IMR-90 (cell line): ENCODE results near the gene HPCAL4. TPM values are rescaled to one million over a fixed set of nuclear protein-coding genes. Genes with fewer than 3 reads are reported as not detected.

Experiments
- ATAC-seq: fragments of 200-7000 bp; cut with Tn5 transposase; 2 replicates; pipeline ENCODE4 v1.9.1; 2020; ENCODE audit warnings: low read depth, mild to moderate bottlenecking, moderate library complexity
- BruUV-seq: library from RNA; stranded (reverse); fragments of 400-500 nt; replicated peaks from 2 replicates; lab custom pipeline; 2021; lab: Mats Ljungman, UMichigan
- CTCF ChIA-PET: fragments of 300-600 bp; formaldehyde crosslinking; extraction: SDS; loops from one replicate; lab custom pipeline; 2021; ENCODE audit warnings: antibody characterized with exemption; lab: Yijun Ruan, JAX
- POLR2A ChIA-PET: fragments of 300-600 bp; sonication (Branson Sonifier 250); formaldehyde crosslinking; loops from one replicate; lab custom pipeline; 2022; ENCODE audit warnings: antibody characterized with exemption; ENCODE audit not compliant: unreplicated experiment; lab: Charles Lee
- DNase-seq: peaks from one replicate; pipeline ENCODE4 v3.0.0; 2013
- H2AFZ ChIP-seq: replicated peaks from 2 replicates; pipeline ENCODE3; 2013; ENCODE audit warnings: low read length, mild to moderate bottlenecking; ENCODE audit not compliant: poor library complexity
- H2AK5ac ChIP-seq: 2 replicates; pipeline ENCODE4 v1.6.1; 2013; ENCODE audit warnings: low read depth, low read length, inconsistent platforms
- H2AK9ac ChIP-seq: replicated peaks from 2 replicates; pipeline ENCODE3; 2013; ENCODE audit warnings: mild to moderate bottlenecking, low read depth, low read length, moderate library complexity; ENCODE audit not compliant: poor library complexity
- H2BK120ac ChIP-seq: 2 replicates; pipeline ENCODE4 v1.6.1; 2013; ENCODE audit warnings: low read depth, low read length, inconsistent platforms
- H2BK15ac ChIP-seq: 3 replicates; pipeline ENCODE4 v1.6.1; 2013; ENCODE audit warnings: low read depth, low read length, inconsistent platforms
- H2BK20ac ChIP-seq: 2 replicates; pipeline ENCODE4 v1.6.1; 2013; ENCODE audit warnings: low read depth, mild to moderate bottlenecking, inconsistent platforms, low read length, moderate library complexity
- H2BK5ac ChIP-seq: 2 replicates; pipeline ENCODE4 v1.6.1; 2013; ENCODE audit warnings: mild to moderate bottlenecking, low read depth, low read length, inconsistent platforms; ENCODE audit not compliant: poor library complexity, severe bottlenecking
- H3K14ac ChIP-seq: replicated peaks from 2 replicates; pipeline ENCODE4 v1.6.1; 2013; ENCODE audit warnings: low read depth, low read length, inconsistent platforms
- H3K18ac ChIP-seq: 2 replicates; pipeline ENCODE4 v1.6.1; 2013; ENCODE audit warnings: low read depth, low read length, control low read depth
- H3K23ac ChIP-seq: 2 replicates; pipeline ENCODE4 v1.6.1; 2013; ENCODE audit warnings: low read depth, low read length, inconsistent platforms
- H3K27ac ChIP-seq: 2 replicates; pipeline ENCODE4 v1.5.1; 2013; ENCODE audit warnings: mild to moderate bottlenecking, control low read depth, low read length; ENCODE audit not compliant: insufficient read depth
- H3K27me3 ChIP-seq: 2 replicates; pipeline ENCODE4 v1.6.1; 2013; ENCODE audit warnings: low read length; ENCODE audit not compliant: control insufficient read depth, insufficient read depth
- H3K36me3 ChIP-seq: 2 replicates; pipeline ENCODE4 v1.6.1; 2013; ENCODE audit warnings: low read length, mixed read lengths; ENCODE audit not compliant: control insufficient read depth, insufficient read depth
- H3K4ac ChIP-seq: 2 replicates; pipeline ENCODE4 v1.6.1; 2013; ENCODE audit warnings: low read depth, low read length, inconsistent platforms
- H3K4me1 ChIP-seq: 2 replicates; pipeline ENCODE4 v1.6.1; 2013; ENCODE audit warnings: low read length, mixed read lengths; ENCODE audit not compliant: control insufficient read depth, insufficient read depth
- H3K4me2 ChIP-seq: 2 replicates; pipeline ENCODE4 v1.6.1; 2013; ENCODE audit warnings: low read depth, mild to moderate bottlenecking, control low read depth, low read length, moderate library complexity
- H3K4me3 ChIP-seq: 2 replicates; pipeline ENCODE4 v1.5.1; 2013; ENCODE audit warnings: low read depth, mild to moderate bottlenecking, control low read depth, low read length, moderate library complexity; ENCODE audit not compliant: insufficient read depth
- H3K56ac ChIP-seq: 2 replicates; pipeline ENCODE4 v1.6.1; 2013; ENCODE audit warnings: low read length, inconsistent platforms; ENCODE audit not compliant: insufficient read depth; ENCODE audit errors: extremely low read depth
- H3K79me1 ChIP-seq, 2 experiments: 2 replicates each; pipeline ENCODE4 v1.6.1; 2013; ENCODE audit warnings: low read length in 2 of 2, inconsistent platforms in 1 of 2, low read depth in 1 of 2
- H3K9ac ChIP-seq: 2 replicates; pipeline ENCODE4 v1.6.1; 2013; ENCODE audit warnings: low read depth, low read length, control low read depth
- H3K9me1 ChIP-seq: 2 replicates; pipeline ENCODE4 v1.6.1; 2013; ENCODE audit warnings: low read length, inconsistent platforms; ENCODE audit not compliant: insufficient read depth
- H3K9me3 ChIP-seq: 2 replicates; pipeline ENCODE4 v1.6.1; 2013; ENCODE audit warnings: low read length; ENCODE audit not compliant: control insufficient read depth, insufficient read depth
- H4K20me1 ChIP-seq: 2 replicates; pipeline ENCODE4 v1.6.1; 2013; ENCODE audit warnings: low read length, inconsistent platforms; ENCODE audit not compliant: insufficient read depth
- H4K5ac ChIP-seq: 2 replicates; pipeline ENCODE4 v1.6.1; 2013; ENCODE audit warnings: mild to moderate bottlenecking, low read depth, low read length, control low read depth
- H4K8ac ChIP-seq, 2 experiments: 2 replicates each; pipeline ENCODE4 v1.6.1; 2013; ENCODE audit warnings: low read depth in 2 of 2, low read length in 2 of 2, control low read depth in 1 of 2, inconsistent platforms in 1 of 2
- H4K91ac ChIP-seq: 2 replicates; pipeline ENCODE4 v1.6.1; 2013; ENCODE audit warnings: low read depth, low read length, inconsistent platforms; ENCODE audit not compliant: insufficient read depth
- BHLHE40 ChIP-seq: fragments of 150-350 bp; IDR thresholded peaks from 2 replicates; pipeline ENCODE4 v1.6.1; 2016; ENCODE audit warnings: mild to moderate bottlenecking, low read depth, low read length
- CTCF ChIP-seq: conservative IDR thresholded peaks from 2 replicates; pipeline ENCODE4 v1.5.1; 2012; ENCODE audit warnings: mild to moderate bottlenecking, low read depth, low read length, improper control_type of control experiment
- MAFK ChIP-seq: IDR thresholded peaks from 2 replicates; pipeline ENCODE4 v1.6.1; 2012; ENCODE audit warnings: low read depth, low read length, improper control_type of control experiment
- MAZ ChIP-seq: IDR thresholded peaks from 2 replicates; pipeline ENCODE4 v1.6.1; 2012; ENCODE audit warnings: low read depth, mild to moderate bottlenecking, low read length, improper control_type of control experiment, moderate library complexity, borderline replicate concordance
- NFE2L2 ChIP-seq: fragments of 150-350 bp; IDR thresholded peaks from 2 replicates; pipeline ENCODE4 v1.6.1; 2016; ENCODE audit warnings: low read depth, mild to moderate bottlenecking, low read length
- RAD21 ChIP-seq: IDR thresholded peaks from 2 replicates; pipeline ENCODE4 v1.6.1; 2012; ENCODE audit warnings: low read length, improper control_type of control experiment
- RFX5 ChIP-seq: IDR thresholded peaks from 2 replicates; pipeline ENCODE4 v1.8.0; 2012; ENCODE audit warnings: low read depth, mild to moderate bottlenecking, low read length, moderate library complexity
- SMC3 ChIP-seq: fragments of 150-350 bp; IDR thresholded peaks from 2 replicates; pipeline ENCODE4 v1.6.1; 2016; ENCODE audit warnings: low read depth, mild to moderate bottlenecking, antibody characterized with exemption, low read length, moderate library complexity
- USF2 ChIP-seq: fragments of 150-350 bp; IDR thresholded peaks from 2 replicates; pipeline ENCODE4 v1.6.1; 2017; ENCODE audit warnings: mild to moderate bottlenecking, antibody characterized with exemption, low read length, low read depth
- WGBS, 2 experiments: methylation state at CpG; one replicate each; pipeline versions ENCODE4 v1.1.5 to v1.1.7; 2013; ENCODE audit warnings: missing lambda C conversion rate in 2 of 2; ENCODE audit not compliant: insufficient read length in 1 of 2; ENCODE audit errors: extremely low coverage in 2 of 2; 5-methylcytosine and 5-hydroxymethylcytosine counted together
- dilution Hi-C: fragments of 300-500 bp; cut with HindIII; formaldehyde crosslinking; loops from one replicate; pipeline ENCODE4 v1.14.3; 2018; ENCODE audit warnings: low sequenced_read_pairs; ENCODE audit not compliant: unreplicated experiment
- in situ Hi-C: fragments of 300-500 bp; cut with MboI; formaldehyde crosslinking; loops from 3 replicates; pipeline ENCODE4 v1.14.3; 2019; ENCODE audit warnings: low sequenced_read_pairs, inconsistent platforms, mixed read lengths
- intact Hi-C: fragments of 100-400 bp; cut with micrococcal nuclease; formaldehyde crosslinking; loops from 2 replicates; pipeline ENCODE4 v1.10.0; 2022
- polyA plus RNA-seq, 3 experiments: library from polyadenylated mRNA; depleted of rRNA; stranded (reverse); fragments of >200 nt; gene quantifications; 2 replicates each; pipeline ENCODE4 v1.2.3, GENCODE V29; 2012; ENCODE audit warnings: low replicate concordance in 1 of 3
- total RNA-seq: library from RNA; depleted of rRNA; stranded (reverse); fragments of >200 nt; gene quantifications from 2 replicates; pipeline ENCODE4 v1.2.3, GENCODE V29; 2012

Gene HPCAL4
- total and polyA plus RNA-seq, 2 of the 4 experiments (the other 2 are of a cell fraction): 0.02 TPM; not detected in 1

GRCh38 chr1:39729030-39729429, 37.8 kb upstream of the HPCAL4 start:
- Histone ChIP-seq H3K27me3 (peaks cover 56% of the 10 kb centered on the region), H3K18ac (no peak overlapping the region), H3K4me3 (no peak overlapping the region), H3K4me2 (no peak overlapping the region), H2BK20ac (no peak overlapping the region), H3K27ac (no peak overlapping the region), H3K36me3 (no peaks in the 10 kb centered on the region), H3K14ac (no peak overlapping the region), H4K8ac (no peak overlapping the region), H3K23ac (no peak overlapping the region), H3K56ac (no peak overlapping the region), H4K5ac (no peak overlapping the region), H2BK120ac (no peak overlapping the region), H4K91ac (no peak overlapping the region), H2AFZ (no peak overlapping the region), H3K9me1 (no peaks in the 10 kb centered on the region), H3K9ac (no peak overlapping the region), H4K20me1 (no peaks in the 10 kb centered on the region), H3K79me1 (no peaks in the 10 kb centered on the region), H2BK5ac (no peak overlapping the region), H2AK5ac (no peak overlapping the region), H3K4ac (no peak overlapping the region), H3K9me3 (no peaks in the 10 kb centered on the region), H3K4me1 (no peaks in the 10 kb centered on the region), H2BK15ac (no peak overlapping the region), H2AK9ac (no peak overlapping the region)
- POLR2A ChIA-PET: no interaction called here
- CTCF ChIA-PET: interaction anchor here (0.7 kb wide), 1 partner anchor 71 kb away, joined by 3 read pairs; no protein-coding TSS in a partner anchor
- DNase-seq: peak; percentile 9
- no TSS peak for BruUV-seq
- dilution Hi-C loops (no loop called here), in situ Hi-C loops (no loop called here), intact Hi-C loops (no loop called here)
- TF ChIP-seq BHLHE40: no peak
- no peak for TF ChIP-seq USF2
- TF ChIP-seq MAZ: no peak
- no peak for TF ChIP-seq RFX5
- no peak for TF ChIP-seq SMC3
- no peak for TF ChIP-seq RAD21
- TF ChIP-seq NFE2L2: no peak
- TF ChIP-seq MAFK: no peak
- TF ChIP-seq CTCF: 0 out of 2 replicates have a peak, but pooled peaks have one; percentile 7
- no peak; the same call in 1 of the 2 replicates for ATAC-seq
- 86% methylated on average over 1 of the region's 3 CpGs; no CpG with 5 or more reads in 1 of the 2 experiments for WGBS, 2 experiments
